HEK293 (cell line): ENCODE measurements around the gene SLC29A3.
A peak's percentile ranks its signal among the peaks of the same experiment; 100 is the strongest.

Experiments
- CTCF ChIA-PET: fragments of 350-600 bp; formaldehyde crosslinking; extraction: SDS; loops from one replicate; lab custom pipeline; 2021; ENCODE audit warnings: antibody characterized with exemption; lab: Yijun Ruan, JAX
- POLR2A ChIA-PET: fragments of 300-600 bp; formaldehyde crosslinking; extraction: SDS; loops from one replicate; lab custom pipeline; 2020; ENCODE audit warnings: antibody characterized with exemption, inconsistent platforms; lab: Yijun Ruan, JAX
- H3K27ac ChIP-seq: fragments of 200-500 bp; sonication (Bioruptor generic); 2 replicates; pipeline ENCODE4 v1.5.1; 2014; ENCODE audit warnings: low read depth, low read length, control low read depth, inconsistent platforms; ENCODE audit errors: extremely low read depth
- H3K36me3 ChIP-seq, 2 experiments: fragments of 200-500 bp in 1 of 2; sonication (Bioruptor generic) in 1 of 2; 1 replicate in 1 of 2; 2 replicates in 1 of 2; pipeline ENCODE4 v1.5.1; 2014 to 2017; ENCODE audit warnings: inconsistent platforms in 2 of 2, low read length in 2 of 2; ENCODE audit not compliant: control insufficient read depth in 2 of 2, insufficient read depth in 1 of 2
- H3K4me1 ChIP-seq: fragments of 200-500 bp; sonication (Bioruptor generic); 2 replicates; pipeline ENCODE4 v1.5.1; 2014; ENCODE audit warnings: mild to moderate bottlenecking, low read length, inconsistent platforms; ENCODE audit not compliant: control insufficient read depth, insufficient read depth
- H3K4me3 ChIP-seq: 2 replicates; pipeline ENCODE4 v1.5.1; 2011; ENCODE audit warnings: low read depth, mild to moderate bottlenecking, control low read depth, low read length, moderate library complexity
- H3K9me3 ChIP-seq: fragments of 200-500 bp; sonication (Bioruptor generic); 2 replicates; pipeline ENCODE4 v1.5.1; 2014; ENCODE audit warnings: low read depth, low read length, inconsistent platforms; ENCODE audit not compliant: control insufficient read depth, insufficient read depth
- BCL6B ChIP-seq: fragments of 450-650 bp; formaldehyde crosslinking; IDR thresholded peaks from 2 replicates; pipeline ENCODE4 v1.5.1; 2017; ENCODE audit warnings: missing biosample characterization, missing genetic modification characterization
- HIC1 ChIP-seq: fragments of 450-650 bp; formaldehyde crosslinking; IDR thresholded peaks from 2 replicates; pipeline ENCODE4 v1.5.1; 2016; ENCODE audit warnings: missing biosample characterization, missing genetic modification characterization
- OSR2 ChIP-seq: fragments of 450-650 bp; formaldehyde crosslinking; IDR thresholded peaks from 2 replicates; pipeline ENCODE4 v1.5.1; 2016; ENCODE audit warnings: missing biosample characterization, missing genetic modification characterization
- SALL2 ChIP-seq: fragments of 450-650 bp; formaldehyde crosslinking; IDR thresholded peaks from 2 replicates; pipeline ENCODE4 v1.5.0; 2017; ENCODE audit warnings: missing biosample characterization, mild to moderate bottlenecking, missing genetic modification characterization, borderline replicate concordance
- SCRT1 ChIP-seq: fragments of 450-650 bp; formaldehyde crosslinking; IDR thresholded peaks from 2 replicates; pipeline ENCODE4 v1.5.1; 2016; ENCODE audit warnings: missing biosample characterization, missing genetic modification characterization, borderline replicate concordance
- SCRT2 ChIP-seq: fragments of 450-650 bp; formaldehyde crosslinking; IDR thresholded peaks from 2 replicates; pipeline ENCODE4 v1.5.1; 2016; ENCODE audit warnings: missing biosample characterization, missing genetic modification characterization
- YY2 ChIP-seq: fragments of 450-650 bp; formaldehyde crosslinking; IDR thresholded peaks from 2 replicates; pipeline ENCODE4 v1.5.1; 2016; ENCODE audit warnings: missing biosample characterization, missing genetic modification characterization
- ZIC2 ChIP-seq: fragments of 450-650 bp; formaldehyde crosslinking; IDR thresholded peaks from 2 replicates; pipeline ENCODE4 v1.5.1; 2016; ENCODE audit warnings: missing biosample characterization, missing genetic modification characterization
- ZNF133 ChIP-seq: fragments of 450-650 bp; formaldehyde crosslinking; IDR thresholded peaks from 2 replicates; pipeline ENCODE4 v1.5.1; 2016; ENCODE audit warnings: missing biosample characterization, missing genetic modification characterization
- ZNF23 ChIP-seq: fragments of 450-650 bp; formaldehyde crosslinking; IDR thresholded peaks from 2 replicates; pipeline ENCODE4 v1.5.1; 2016; ENCODE audit warnings: missing biosample characterization, missing genetic modification characterization, borderline replicate concordance
- ZNF335 ChIP-seq: fragments of 450-650 bp; formaldehyde crosslinking; conservative IDR thresholded peaks from 2 replicates; pipeline ENCODE4 v1.5.1; 2016; ENCODE audit warnings: missing biosample characterization, missing genetic modification characterization
- ZNF629 ChIP-seq: fragments of 450-650 bp; formaldehyde crosslinking; IDR thresholded peaks from 2 replicates; pipeline ENCODE4 v1.5.1; 2017; ENCODE audit warnings: missing biosample characterization, missing genetic modification characterization
- ZNF645 ChIP-seq: fragments of 450-650 bp; formaldehyde crosslinking; IDR thresholded peaks from 2 replicates; pipeline ENCODE4; 2016; ENCODE audit warnings: missing biosample characterization, missing genetic modification characterization
- ZNF76 ChIP-seq: fragments of 450-650 bp; formaldehyde crosslinking; IDR thresholded peaks from 2 replicates; pipeline ENCODE4; 2016; ENCODE audit warnings: low read depth, missing biosample characterization, missing genetic modification characterization, borderline replicate concordance

Gene SLC29A3

GRCh38 chr10:71320592-71320991, 1.5 kb downstream of the SLC29A3 start:
- ChIA-PET CTCF (interaction anchor here (0.6 to 8.7 kb wide), 23 partner anchors 9 to 492 kb away, joined by 3 to 108 read pairs (median 4); no protein-coding TSS in a partner anchor), POLR2A (interaction anchor here (0.7 to 2.0 kb wide), 2 partner anchors 57 to 64 kb away, joined by 3 to 10 read pairs; no protein-coding TSS in a partner anchor)
- Histone ChIP-seq H3K4me3 (no peak overlapping the region), H3K27ac (no peak overlapping the region), H3K36me3 (peaks cover 0 to 14% of the 10 kb centered on the region in 2 experiments; a peak in 1 of 3 replicates), H3K9me3 (no peaks in the 10 kb centered on the region), H3K4me1 (no peaks in the 10 kb centered on the region)
- TF ChIP-seq ZIC2 (tag by site-specific recombination) (peak; percentile 63), ZNF645 (tag by site-specific recombination) (no peak)

- CTCF ChIA-PET = interaction anchor here (2.3 to 8.7 kb wide), 2 partner anchors 288 to 385 kb away, joined by 13 to 108 read pairs; no protein-coding TSS in a partner anchor
- Histone ChIP-seq H3K27ac (no peak overlapping the region), H3K9me3 (no peaks in the 10 kb centered on the region), H3K36me3 (peaks cover 0 to 14% of the 10 kb centered on the region in 2 experiments; a peak in 1 of 3 replicates)
- no peak for TF ChIP-seq ZNF133 (tag by site-specific recombination)
- TF ChIP-seq SALL2 (tag by site-specific recombination) = no peak
- no peak for TF ChIP-seq SCRT1 (tag by site-specific recombination)
- TF ChIP-seq OSR2 = no peak
- TF ChIP-seq ZNF629 = no peak
- no peak for TF ChIP-seq HIC1 (tag by site-specific recombination)
- no peak for TF ChIP-seq ZNF23 (tag by site-specific recombination)
- TF ChIP-seq, all 188 proteins: peak for 0
- H3K4me3 ChIP-seq = no peak overlapping the region
- POLR2A ChIA-PET = no interaction called here
- no peaks in the 10 kb centered on the region for H3K4me1 ChIP-seq
Observed at GRCh38 chr10:71321386-71321785, 2.3 kb downstream of the SLC29A3 start.

- CTCF ChIA-PET = interaction anchor here (0.6 to 1.2 kb wide), 4 partner anchors 42 to 385 kb away, joined by 3 to 5 read pairs (median 3); no protein-coding TSS in a partner anchor
- Histone ChIP-seq H3K27ac (no peak overlapping the region), H3K36me3 (peaks cover 0 to 14% of the 10 kb centered on the region in 2 experiments; a peak in 1 of 3 replicates)
- TF ChIP-seq YY2 (tag by site-specific recombination) = peak; percentile 39
- 0 out of 2 replicates have a peak, but pooled peaks have one; percentile 26 for TF ChIP-seq ZNF335 (tag by site-specific recombination)
- TF ChIP-seq BCL6B (tag by site-specific recombination) = no peak
- peak; percentile 72 for TF ChIP-seq ZNF76
- peak; percentile 44; the same call in 1 of the 2 replicates for TF ChIP-seq SCRT1 (tag by site-specific recombination)
- TF ChIP-seq SCRT2 = peak; percentile 93
- TF ChIP-seq, all 188 proteins: peak for 5
- Histone ChIP-seq H3K4me1 (no peaks in the 10 kb centered on the region), H3K4me3 (no peak overlapping the region), H3K9me3 (no peaks in the 10 kb centered on the region)
- POLR2A ChIA-PET = interaction anchor here (0.6 kb wide), 2 partner anchors 73 to 463 kb away, joined by 3 read pairs; partner anchors contain the start of gene CDH23
Observed at GRCh38 chr10:71323407-71323806, 4.3 kb downstream of the SLC29A3 start.
